Glutamatergic neuron (in vitro differentiated cells): ENCODE results near the gene SAMD14. TPM values are rescaled to one million over a fixed set of nuclear protein-coding genes. Genes with fewer than 3 reads are reported as not detected.

Experiments used
- DNase-seq: peaks from one replicate; pipeline ENCODE4 v3.0.0; 2022
- H3K27ac Mint-ChIP-seq: one replicate; pipeline ENCODE4 v1.8.0; 2020; ENCODE audit warnings: mild to moderate bottlenecking, mixed read lengths, inconsistent platforms; ENCODE audit not compliant: unreplicated experiment
- H3K27me3 Mint-ChIP-seq: one replicate; pipeline ENCODE4 v1.8.0; 2020; ENCODE audit warnings: mild to moderate bottlenecking, moderate library complexity, mixed read lengths, inconsistent platforms; ENCODE audit not compliant: unreplicated experiment
- H3K36me3 Mint-ChIP-seq: one replicate; pipeline ENCODE4 v1.8.0; 2020; ENCODE audit warnings: mild to moderate bottlenecking, mixed read lengths, inconsistent platforms; ENCODE audit not compliant: unreplicated experiment
- H3K4me1 Mint-ChIP-seq: one replicate; pipeline ENCODE4 v1.8.0; 2020; ENCODE audit warnings: mild to moderate bottlenecking, low read depth, mixed read lengths, inconsistent platforms; ENCODE audit not compliant: unreplicated experiment
- H3K4me3 Mint-ChIP-seq: one replicate; pipeline ENCODE4 v1.8.0; 2020; ENCODE audit warnings: mild to moderate bottlenecking, mixed read lengths, inconsistent platforms; ENCODE audit not compliant: unreplicated experiment
- H3K9me3 Mint-ChIP-seq: one replicate; pipeline ENCODE4 v1.8.0; 2020; ENCODE audit warnings: mild to moderate bottlenecking, moderate library complexity, mixed read lengths, inconsistent platforms; ENCODE audit not compliant: unreplicated experiment
- total RNA-seq: library from RNA; stranded (reverse); fragmentation: NEBNext Ultra II Directional; extraction: Animal tissue kit (Norgen Biotek cat#: 25700); gene quantifications from one replicate; pipeline ENCODE4 v1.2.1, GENCODE V29; 2021; ENCODE audit not compliant: unreplicated experiment
- TF ChIP-seq, protein P1 (sequence below): fragments of 200-600 bp; sonication (generic); IDR thresholded peaks from one replicate; pipeline ENCODE4 v1.5.0; 2021; ENCODE audit not compliant: partially characterized antibody, unreplicated experiment

SAMD14 gene
- total RNA-seq, 1 donor from 2014 or later, result 95.0 TPM

DNA sequence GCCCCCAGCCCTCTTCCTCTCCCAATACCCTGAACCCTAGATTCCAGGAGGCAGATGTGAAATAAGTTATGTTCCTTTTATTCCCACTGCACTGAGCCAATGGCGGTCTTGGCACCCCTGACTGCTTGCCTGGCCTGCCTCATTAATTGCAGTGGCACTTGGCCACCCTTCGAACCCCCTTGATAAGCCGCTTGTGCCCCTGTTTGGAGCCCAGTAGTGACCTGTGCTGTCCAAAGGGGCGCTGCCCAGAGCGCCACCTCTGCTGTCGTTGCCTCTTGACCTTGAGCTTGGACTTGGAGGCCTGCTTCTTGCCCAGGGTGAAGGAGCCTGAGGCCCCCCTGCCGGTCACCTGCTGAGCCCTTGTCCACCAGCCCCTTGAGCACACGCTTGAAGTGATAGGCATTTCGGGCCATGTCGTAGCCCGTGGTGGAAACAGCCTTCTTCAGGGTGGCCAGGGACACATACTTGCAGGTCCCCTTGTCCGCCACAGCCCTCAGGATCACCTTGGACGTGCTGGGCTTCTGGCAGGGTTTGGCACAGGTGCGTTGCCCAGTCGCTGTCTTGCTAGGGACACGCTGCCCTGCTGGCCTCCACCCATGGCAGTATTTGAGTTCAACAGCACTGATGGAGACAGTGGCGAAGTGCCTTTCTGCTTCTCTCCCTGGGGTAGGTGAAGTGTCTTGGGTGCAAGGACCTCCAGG lies 41.6 kb upstream of the SAMD14 start:
- peak overlapping the region; percentile 85 for H3K27ac Mint-ChIP-seq
- H3K36me3 Mint-ChIP-seq, result no peaks in the 10 kb centered on the region
- H3K27me3 Mint-ChIP-seq, result peaks cover 12% of the 10 kb centered on the region
- peak; percentile 5 for DNase-seq
- TF ChIP-seq, protein P1, sequence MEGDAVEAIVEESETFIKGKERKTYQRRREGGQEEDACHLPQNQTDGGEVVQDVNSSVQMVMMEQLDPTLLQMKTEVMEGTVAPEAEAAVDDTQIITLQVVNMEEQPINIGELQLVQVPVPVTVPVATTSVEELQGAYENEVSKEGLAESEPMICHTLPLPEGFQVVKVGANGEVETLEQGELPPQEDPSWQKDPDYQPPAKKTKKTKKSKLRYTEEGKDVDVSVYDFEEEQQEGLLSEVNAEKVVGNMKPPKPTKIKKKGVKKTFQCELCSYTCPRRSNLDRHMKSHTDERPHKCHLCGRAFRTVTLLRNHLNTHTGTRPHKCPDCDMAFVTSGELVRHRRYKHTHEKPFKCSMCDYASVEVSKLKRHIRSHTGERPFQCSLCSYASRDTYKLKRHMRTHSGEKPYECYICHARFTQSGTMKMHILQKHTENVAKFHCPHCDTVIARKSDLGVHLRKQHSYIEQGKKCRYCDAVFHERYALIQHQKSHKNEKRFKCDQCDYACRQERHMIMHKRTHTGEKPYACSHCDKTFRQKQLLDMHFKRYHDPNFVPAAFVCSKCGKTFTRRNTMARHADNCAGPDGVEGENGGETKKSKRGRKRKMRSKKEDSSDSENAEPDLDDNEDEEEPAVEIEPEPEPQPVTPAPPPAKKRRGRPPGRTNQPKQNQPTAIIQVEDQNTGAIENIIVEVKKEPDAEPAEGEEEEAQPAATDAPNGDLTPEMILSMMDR, result no peak
- H3K4me1 Mint-ChIP-seq, result peaks cover 31% of the 10 kb centered on the region
- H3K4me3 Mint-ChIP-seq, result peak overlapping the region; percentile 49
- peaks cover 7% of the 10 kb centered on the region for H3K9me3 Mint-ChIP-seq

DNA sequence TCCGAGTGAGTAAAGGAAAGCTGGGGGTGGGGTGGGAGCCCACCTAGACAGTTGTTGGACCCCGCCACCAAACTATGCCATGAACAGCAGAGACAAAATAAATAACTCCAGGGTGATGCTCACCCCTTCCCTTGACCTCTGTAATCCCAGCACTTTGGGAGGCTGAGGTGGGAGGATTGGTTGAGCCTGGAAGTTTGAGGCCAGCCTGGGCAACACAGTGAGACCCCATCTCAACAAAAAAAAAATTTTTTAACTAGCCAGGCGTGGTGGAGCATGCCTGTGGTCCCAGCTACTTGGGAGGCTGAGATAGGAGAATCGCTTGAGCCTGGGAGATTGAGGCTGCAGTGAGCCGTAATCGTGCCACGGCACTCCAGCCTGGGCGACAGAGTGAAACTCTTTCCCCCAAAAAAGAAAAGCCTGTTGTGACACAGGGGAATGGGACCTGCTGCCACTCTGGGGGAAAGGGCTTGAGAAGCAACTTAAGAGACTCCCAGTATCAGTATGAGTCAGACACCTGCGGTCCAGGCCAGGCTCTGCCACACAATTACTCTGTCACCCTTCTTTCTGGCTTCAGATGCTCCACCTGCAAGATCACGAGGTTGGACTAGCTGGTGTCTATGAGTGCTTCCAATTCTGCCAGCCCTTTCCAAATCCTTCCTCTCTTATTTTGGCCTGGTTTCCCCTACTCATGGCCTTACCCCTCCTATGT lies 40.9 kb upstream of the SAMD14 start:
- peak; percentile 4 for DNase-seq
- no peaks in the 10 kb centered on the region for H3K36me3 Mint-ChIP-seq
- TF ChIP-seq, protein P1, result no peak
- H3K4me3 Mint-ChIP-seq, result no peak overlapping the region
- H3K27me3 Mint-ChIP-seq, result peaks cover 12% of the 10 kb centered on the region
- peaks cover 31% of the 10 kb centered on the region for H3K4me1 Mint-ChIP-seq
- peak overlapping the region; percentile 59 for H3K27ac Mint-ChIP-seq
- peaks cover 7% of the 10 kb centered on the region for H3K9me3 Mint-ChIP-seq

DNA sequence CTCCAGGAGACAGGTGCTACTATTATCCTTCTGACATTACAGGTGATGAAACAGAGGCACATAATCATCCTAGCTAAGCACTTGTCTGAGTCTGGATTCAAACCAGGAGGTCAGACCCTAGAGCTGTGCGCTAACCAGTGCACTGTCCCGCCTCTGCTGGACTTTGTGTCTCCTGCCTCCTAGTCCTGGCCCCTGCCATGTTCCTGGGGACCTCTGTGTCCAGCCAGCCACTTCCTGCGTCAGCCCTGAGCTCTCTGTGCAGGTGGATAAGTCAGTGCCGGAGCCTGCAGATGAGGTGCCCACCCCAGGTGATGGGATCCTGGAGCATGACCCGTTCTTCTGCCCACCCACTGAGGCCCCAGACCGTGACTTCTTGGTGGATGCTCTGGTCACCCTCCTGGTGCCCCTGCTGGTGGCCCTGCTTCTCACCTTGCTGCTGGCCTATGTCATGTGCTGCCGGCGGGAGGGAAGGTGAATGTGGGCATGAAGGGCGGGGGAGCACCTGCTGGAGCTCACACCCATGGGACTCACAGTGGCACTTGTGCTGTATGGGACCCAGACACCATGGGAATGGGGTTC lies 40.0 kb upstream of the SAMD14 start:
- H3K9me3 Mint-ChIP-seq, result peaks cover 7% of the 10 kb centered on the region
- no peak overlapping the region for H3K4me3 Mint-ChIP-seq
- TF ChIP-seq, protein P1, result no peak
- DNase-seq, result no peak
- no peaks in the 10 kb centered on the region for H3K36me3 Mint-ChIP-seq
- H3K4me1 Mint-ChIP-seq, result peaks cover 31% of the 10 kb centered on the region
- H3K27me3 Mint-ChIP-seq, result peaks cover 10% of the 10 kb centered on the region
- H3K27ac Mint-ChIP-seq, result no peak overlapping the region

DNA sequence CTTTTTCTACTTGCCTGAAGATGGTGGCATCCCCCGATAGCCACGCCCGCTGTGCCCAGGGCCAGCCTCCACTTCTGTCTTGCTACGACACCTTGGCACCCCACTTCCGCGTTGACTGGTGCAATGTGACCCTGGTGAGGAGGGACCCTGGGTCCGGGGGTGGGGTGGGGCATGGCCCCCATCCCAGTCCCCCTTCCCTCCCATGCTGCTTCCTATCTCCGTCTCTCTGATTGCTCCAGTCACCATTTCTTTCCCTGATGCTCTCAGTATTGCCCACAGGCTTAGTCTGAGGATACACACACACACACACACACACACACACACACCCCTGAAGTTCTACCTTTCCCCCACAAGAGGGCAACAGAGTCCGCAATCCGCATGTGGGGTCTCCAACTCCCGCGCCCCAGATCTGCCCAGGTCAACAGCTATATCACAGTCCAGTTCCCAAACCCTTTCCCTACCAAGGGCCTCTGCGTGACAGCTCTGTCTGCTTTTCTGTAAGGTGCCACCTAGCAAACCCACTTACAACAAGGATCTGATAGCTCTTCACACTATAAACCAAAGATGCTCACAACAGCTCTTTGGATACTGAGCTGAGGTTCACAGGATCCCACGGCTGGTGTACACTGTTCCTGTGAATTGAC lies 39.3 kb upstream of the SAMD14 start:
- Mint-ChIP-seq H3K36me3 (no peaks in the 10 kb centered on the region), H3K27ac (no peak overlapping the region), H3K4me1 (peaks cover 28% of the 10 kb centered on the region), H3K4me3 (no peak overlapping the region), H3K9me3 (peaks cover 7% of the 10 kb centered on the region), H3K27me3 (peaks cover 10% of the 10 kb centered on the region)
- peak; percentile 77 for DNase-seq
- TF ChIP-seq, protein P1, result peak; percentile 79
